Small intestine (tissue), 16 donors: ENCODE data around the gene KPNA4. TPM values are rescaled to one million over a fixed set of nuclear protein-coding genes. Genes with fewer than 3 reads are reported as not detected.

Experiments
- DNase-seq, 2 donors: peaks; one replicate each; pipeline versions ENCODE4 v3.0.0 to v3.0.0-alpha.2; 2013
- FAIRE-seq: peaks from 2 replicates; lab custom pipeline; 2012; peaks lifted over from hg19 to GRCh38; lab: Jason Lieb, UNC
- H3K27ac ChIP-seq, 3 donors: one replicate each; pipeline ENCODE4 v1.5.1; 2013; ENCODE audit warnings: low read length in 2 of 3, mild to moderate bottlenecking in 2 of 3, control low read depth in 1 of 3, inconsistent platforms in 1 of 3, low read depth in 1 of 3, moderate library complexity in 1 of 3
- H3K27me3 ChIP-seq, 3 donors: one replicate each; pipeline ENCODE4 v1.6.1; 2013; ENCODE audit warnings: low read length in 3 of 3, inconsistent platforms in 1 of 3; ENCODE audit not compliant: control insufficient read depth in 3 of 3, insufficient read depth in 3 of 3
- H3K36me3 ChIP-seq, 3 donors: one replicate each; pipeline ENCODE4 v1.6.1; 2013; ENCODE audit warnings: low read length in 3 of 3, inconsistent platforms in 1 of 3, low read depth in 1 of 3, mild to moderate bottlenecking in 1 of 3, moderate library complexity in 1 of 3; ENCODE audit not compliant: control insufficient read depth in 3 of 3, insufficient read depth in 2 of 3
- H3K4me1 ChIP-seq, 3 donors: one replicate each; pipeline ENCODE4 v1.6.1; 2013; ENCODE audit warnings: low read length in 2 of 3, inconsistent platforms in 1 of 3, low read depth in 1 of 3, mild to moderate bottlenecking in 1 of 3, moderate library complexity in 1 of 3; ENCODE audit not compliant: control insufficient read depth in 3 of 3, insufficient read depth in 2 of 3
- H3K4me3 ChIP-seq, 3 donors: one replicate each; pipeline ENCODE4 v1.5.1; 2013; ENCODE audit warnings: low read length in 3 of 3, control low read depth in 1 of 3, inconsistent platforms in 1 of 3, low read depth in 1 of 3, mild to moderate bottlenecking in 1 of 3, moderate library complexity in 1 of 3
- H3K9me3 ChIP-seq, 2 donors: one replicate each; pipeline ENCODE4 v1.6.1; 2013; ENCODE audit warnings: low read depth in 1 of 2, low read length in 1 of 2; ENCODE audit not compliant: control insufficient read depth in 2 of 2, insufficient read depth in 1 of 2
- WGBS, 3 donors: extraction: QIAGEN DNeasy Blood & Tissue Kit; methylation state at CpG; one replicate each; pipeline ENCODE4 v1.1.7; 2013; 5-methylcytosine and 5-hydroxymethylcytosine counted together
- long read RNA-seq, 10 donors: transcript quantifications; one replicate each; lab custom pipeline, GENCODE V29; 2026
- polyA plus RNA-seq, 4 donors: library from polyadenylated mRNA; stranded (reverse) in 3 of 4; unstranded in 1 of 4; fragments of 200-250 nt in 3 of 4; fragments of 120-200 nt in 1 of 4; gene quantifications; one replicate each; pipeline versions ENCODE4 v1.2.1 to v1.2.3, GENCODE V29; 2013
- donor health status: healthy with polysubstance abuse.
- donor health status: control.
- donor health status: control.
- donor health status: Bipolar disorder and iron deficiency.
- donor health status: healthy.

Gene KPNA4, protein sequence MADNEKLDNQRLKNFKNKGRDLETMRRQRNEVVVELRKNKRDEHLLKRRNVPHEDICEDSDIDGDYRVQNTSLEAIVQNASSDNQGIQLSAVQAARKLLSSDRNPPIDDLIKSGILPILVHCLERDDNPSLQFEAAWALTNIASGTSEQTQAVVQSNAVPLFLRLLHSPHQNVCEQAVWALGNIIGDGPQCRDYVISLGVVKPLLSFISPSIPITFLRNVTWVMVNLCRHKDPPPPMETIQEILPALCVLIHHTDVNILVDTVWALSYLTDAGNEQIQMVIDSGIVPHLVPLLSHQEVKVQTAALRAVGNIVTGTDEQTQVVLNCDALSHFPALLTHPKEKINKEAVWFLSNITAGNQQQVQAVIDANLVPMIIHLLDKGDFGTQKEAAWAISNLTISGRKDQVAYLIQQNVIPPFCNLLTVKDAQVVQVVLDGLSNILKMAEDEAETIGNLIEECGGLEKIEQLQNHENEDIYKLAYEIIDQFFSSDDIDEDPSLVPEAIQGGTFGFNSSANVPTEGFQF
- polyA plus RNA-seq = 10 to 100 TPM; 12.7 to 21.9 (median 13.1) TPM
- long read RNA-seq, donor 1 = 0 reads
- long read RNA-seq, donor 2, full-length matches to known transcripts = 2 of 2 reads
- long read RNA-seq, donor 2, partial matches to known transcripts = 0 of 2 reads
- long read RNA-seq, donor 2, other reads (novel, unspliced or antisense) = 0 of 2 reads
- long read RNA-seq, donor 3, partial matches to known transcripts = 5 of 5 reads
- long read RNA-seq, donor 3, other reads (novel, unspliced or antisense) = 0 of 5 reads
- long read RNA-seq, donor 4 = 0 reads
- long read RNA-seq, donor 5, full-length matches to known transcripts = 1 of 1 reads
- long read RNA-seq, donor 5, partial matches to known transcripts = 0 of 1 reads
- long read RNA-seq, donor 5, other reads (novel, unspliced or antisense) = 0 of 1 reads
- long read RNA-seq, donor 6, full-length matches to known transcripts = 2 of 2 reads
- long read RNA-seq, donor 6, partial matches to known transcripts = 0 of 2 reads
- long read RNA-seq, donor 6, other reads (novel, unspliced or antisense) = 0 of 2 reads
- long read RNA-seq, donor 7 = 0 reads
- long read RNA-seq, donor 8 = 0 reads
- long read RNA-seq, donor 9, full-length matches to known transcripts = 1 of 1 reads
- long read RNA-seq, donor 9, partial matches to known transcripts = 0 of 1 reads
- long read RNA-seq, donor 9, other reads (novel, unspliced or antisense) = 0 of 1 reads
- long read RNA-seq, donor 10, full-length matches to known transcripts = 3 of 10 reads
- long read RNA-seq, donor 10, partial matches to known transcripts = 7 of 10 reads
- long read RNA-seq, donor 10, other reads (novel, unspliced or antisense) = 0 of 10 reads

DNA sequence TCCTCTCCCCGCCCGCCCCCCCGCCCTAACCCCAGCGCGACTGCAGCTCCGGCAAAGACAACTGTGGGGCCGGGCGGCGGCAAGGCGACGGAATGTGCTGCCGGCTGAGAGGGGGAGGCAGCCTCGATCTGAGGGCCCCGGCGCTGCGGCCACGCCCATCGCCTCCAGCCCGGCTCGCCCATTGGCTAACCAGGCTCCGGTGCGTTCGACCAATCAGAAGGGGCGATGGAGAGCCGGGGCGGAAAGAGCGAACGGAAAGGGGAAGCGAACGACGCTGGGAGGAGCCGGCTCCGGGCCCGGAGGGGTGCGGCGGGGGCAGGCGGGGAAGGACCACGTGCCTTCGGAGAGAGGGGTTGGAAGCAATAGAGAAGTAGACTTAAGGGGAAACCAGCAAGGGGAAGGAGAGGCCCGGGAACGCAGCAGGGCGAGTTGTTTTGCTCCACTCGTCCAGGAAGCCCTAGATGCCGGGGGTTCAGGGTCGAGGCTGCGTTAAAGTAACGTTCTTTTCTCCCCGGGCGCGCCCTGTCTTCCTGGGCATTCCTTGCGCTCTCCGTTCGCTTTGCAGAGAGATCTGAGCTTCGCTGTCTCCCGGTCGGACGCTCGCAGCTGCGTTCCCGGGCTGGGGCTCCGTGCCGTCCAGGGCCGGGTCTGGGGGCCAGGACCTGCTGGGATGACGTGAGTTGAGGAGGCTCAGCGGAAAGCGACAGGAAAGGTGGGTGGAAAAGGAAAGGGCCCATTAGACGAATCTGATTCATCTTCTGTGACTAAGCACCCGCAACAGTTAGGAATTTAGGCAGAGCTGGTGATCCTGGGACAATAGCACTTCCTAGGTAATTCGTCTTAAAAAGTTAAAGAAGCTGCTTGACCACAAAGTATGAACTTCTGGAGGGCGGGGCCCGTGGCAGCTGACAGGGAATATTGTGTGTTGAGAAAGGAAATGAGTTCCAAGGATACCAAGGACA is at the start of gene KPNA4:
TSS of gene KPNA4 (minus strand) at position 130 of the 962 bp plus-strand sequence. CDS start 289 bp downstream, outside the sequence.
- Histone ChIP-seq H3K9me3 (no peaks in the 10 kb centered on the region), H3K27ac (peak within 1 kb of the TSS; percentile 88 to 100 (median 93)), H3K36me3 (peaks cover 0 to 16% (median 0%) of the 10 kb centered on the region in 3 donors), H3K27me3 (no peaks in the 10 kb centered on the region), H3K4me1 (peaks cover 0 to 13% (median 4%) of the 10 kb centered on the region in 3 donors), H3K4me3 (peak within 1 kb of the TSS; percentile 69 to 98 (median 77))
- DNase-seq (peak; percentile 98 to 99), FAIRE-seq (no peak)
- 0 to 1% (median 0%) methylated on average over 59 to 71 of the region's 71 CpGs for WGBS, 3 donors

DNA sequence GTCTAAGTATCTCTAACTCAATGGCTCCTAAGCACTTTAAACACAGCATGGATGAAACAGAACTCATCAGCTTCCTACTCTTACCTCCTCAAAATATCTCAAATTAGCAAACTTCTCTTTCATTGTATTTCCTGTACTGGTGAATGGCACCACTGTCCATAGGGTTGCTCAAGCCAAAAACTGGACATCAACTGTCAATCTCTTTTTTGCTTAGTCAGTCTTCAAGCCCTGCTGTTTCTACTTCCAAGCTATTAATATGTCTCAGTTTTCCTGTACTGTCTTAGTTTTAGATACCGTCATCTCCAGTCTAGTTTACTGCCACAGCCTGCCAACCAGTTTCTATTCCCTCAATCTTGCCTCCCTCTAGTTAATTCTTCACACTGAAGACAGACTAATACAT is 48.3 kb upstream of the KPNA4 start:
- no peak for DNase-seq
- Histone ChIP-seq H3K9me3 (no peaks in the 10 kb centered on the region), H3K27ac (no peak overlapping the region), H3K36me3 (no peaks in the 10 kb centered on the region), H3K4me3 (no peak overlapping the region), H3K4me1 (no peaks in the 10 kb centered on the region), H3K27me3 (no peaks in the 10 kb centered on the region)
- WGBS, 3 donors = 94 to 100% (median 96%) methylated on average over 1 of the region's 1 CpG
- FAIRE-seq = no peak

DNA sequence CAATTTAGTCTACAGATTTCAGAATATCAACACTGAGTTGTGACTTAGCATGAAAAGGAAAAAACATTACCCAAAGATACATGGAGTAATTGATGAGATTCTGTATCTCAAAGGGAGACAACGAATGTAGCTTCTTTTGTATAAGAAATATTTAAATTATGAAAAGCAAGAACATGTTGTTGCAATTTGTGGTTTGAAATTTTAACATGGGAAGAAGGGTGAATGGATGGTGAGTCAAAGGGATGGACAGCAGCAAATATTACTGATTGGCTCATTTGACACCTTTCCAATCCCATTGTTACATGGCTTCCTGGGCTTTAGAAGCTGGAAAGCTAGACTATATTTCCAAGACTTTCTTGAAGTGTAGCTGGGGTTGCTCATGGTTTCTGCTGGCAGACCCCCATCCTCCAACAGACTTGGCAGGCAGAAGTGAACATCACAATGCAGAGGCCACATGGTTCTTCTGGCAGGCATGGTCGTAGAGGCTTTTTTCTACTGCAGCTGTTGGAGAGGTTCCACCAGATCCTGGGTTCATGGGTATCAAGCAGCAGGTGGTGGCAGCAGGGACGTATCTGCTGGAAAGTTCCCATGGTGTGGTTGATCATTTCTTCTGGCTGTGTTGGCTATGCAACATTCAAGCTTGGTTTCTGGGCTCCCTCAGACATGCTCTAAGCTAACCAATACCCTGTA is 47.2 kb upstream of the KPNA4 start:
- no peaks in the 10 kb centered on the region for H3K36me3 ChIP-seq
- no peak for DNase-seq
- 54 to 73% (median 66%) methylated on average over 3 of the region's 3 CpGs for WGBS, 3 donors
- no peak overlapping the region for H3K27ac ChIP-seq
- H3K27me3 ChIP-seq = no peaks in the 10 kb centered on the region
- no peak overlapping the region for H3K4me3 ChIP-seq
- FAIRE-seq = no peak
- no peaks in the 10 kb centered on the region for H3K4me1 ChIP-seq
- H3K9me3 ChIP-seq = no peaks in the 10 kb centered on the region

DNA sequence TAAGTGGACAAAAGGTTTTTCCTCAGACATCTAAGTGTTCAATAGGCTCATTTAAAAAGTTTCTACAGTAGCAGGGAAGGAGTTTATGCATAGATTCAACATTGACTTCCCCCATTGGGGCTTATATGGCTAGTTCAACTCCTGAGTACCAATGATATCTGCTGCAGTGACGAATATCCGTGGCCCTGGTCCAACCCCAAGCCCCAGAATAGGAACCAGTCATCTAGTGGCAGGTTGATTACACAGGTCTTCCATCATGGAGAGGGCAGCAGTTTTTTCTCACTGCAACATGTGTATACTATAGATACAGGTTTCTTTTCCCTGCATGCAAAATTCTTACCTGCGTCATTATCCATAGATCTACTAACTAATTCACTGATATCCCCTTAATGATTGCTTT is 45.8 kb upstream of the KPNA4 start:
- FAIRE-seq (no peak), DNase-seq (no peak)
- no peaks in the 10 kb centered on the region for H3K27me3 ChIP-seq
- no peaks in the 10 kb centered on the region for H3K36me3 ChIP-seq
- no peaks in the 10 kb centered on the region for H3K4me1 ChIP-seq
- no peak overlapping the region for H3K4me3 ChIP-seq
- 81 to 84% (median 84%) methylated on average over 3 of the region's 3 CpGs for WGBS, 3 donors
- no peaks in the 10 kb centered on the region for H3K9me3 ChIP-seq
- no peak overlapping the region for H3K27ac ChIP-seq

DNA sequence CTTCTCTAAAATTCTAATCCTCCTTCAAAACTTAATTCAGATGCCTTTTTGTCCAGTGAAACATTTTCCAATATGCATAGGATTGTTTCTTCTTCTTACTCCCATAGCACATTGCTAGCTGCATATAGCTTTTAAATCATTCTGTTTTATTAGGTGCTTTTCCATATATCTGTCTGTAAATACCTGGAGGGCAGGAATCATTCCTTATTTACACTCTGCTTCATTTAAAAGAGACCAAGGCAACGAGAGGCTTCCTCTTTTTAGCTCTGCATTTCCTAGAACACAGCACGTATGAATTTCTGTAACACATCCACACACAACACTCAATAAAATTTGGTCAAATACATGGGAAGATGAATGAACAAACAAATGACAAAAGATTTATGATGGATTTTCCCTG is 43.5 kb upstream of the KPNA4 start:
- Histone ChIP-seq H3K27ac (no peak overlapping the region), H3K36me3 (no peaks in the 10 kb centered on the region), H3K9me3 (no peaks in the 10 kb centered on the region), H3K4me3 (no peak overlapping the region), H3K4me1 (no peaks in the 10 kb centered on the region), H3K27me3 (no peaks in the 10 kb centered on the region)
- FAIRE-seq (no peak), DNase-seq (no peak)
- 57 to 64% (median 58%) methylated on average over 2 of the region's 2 CpGs for WGBS, 3 donors

DNA sequence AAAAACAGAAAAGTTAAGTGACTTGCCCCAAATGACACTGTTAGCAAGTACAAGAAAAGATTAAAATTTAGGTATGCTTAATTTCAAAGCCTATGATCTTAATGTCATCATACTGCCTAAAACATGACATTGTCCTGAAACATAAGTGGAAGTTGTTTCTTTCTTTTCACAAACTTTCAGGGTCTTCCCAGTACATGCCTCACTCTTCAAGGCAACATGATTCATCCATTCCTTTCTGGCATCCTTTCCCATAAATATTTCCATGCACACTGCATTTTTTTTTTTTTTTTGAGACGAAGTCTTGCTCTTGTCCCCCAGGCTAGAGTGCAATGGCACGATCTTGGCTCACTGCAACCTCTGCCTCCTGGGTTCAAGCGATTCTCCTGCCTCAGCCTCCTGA is 42.5 kb upstream of the KPNA4 start:
- Histone ChIP-seq H3K4me1 (no peaks in the 10 kb centered on the region), H3K9me3 (no peaks in the 10 kb centered on the region), H3K4me3 (no peak overlapping the region), H3K36me3 (no peaks in the 10 kb centered on the region), H3K27ac (no peak overlapping the region), H3K27me3 (no peaks in the 10 kb centered on the region)
- FAIRE-seq = no peak
- no peak for DNase-seq
- 63 to 95% (median 80%) methylated on average over 3 of the region's 3 CpGs for WGBS, 3 donors

DNA sequence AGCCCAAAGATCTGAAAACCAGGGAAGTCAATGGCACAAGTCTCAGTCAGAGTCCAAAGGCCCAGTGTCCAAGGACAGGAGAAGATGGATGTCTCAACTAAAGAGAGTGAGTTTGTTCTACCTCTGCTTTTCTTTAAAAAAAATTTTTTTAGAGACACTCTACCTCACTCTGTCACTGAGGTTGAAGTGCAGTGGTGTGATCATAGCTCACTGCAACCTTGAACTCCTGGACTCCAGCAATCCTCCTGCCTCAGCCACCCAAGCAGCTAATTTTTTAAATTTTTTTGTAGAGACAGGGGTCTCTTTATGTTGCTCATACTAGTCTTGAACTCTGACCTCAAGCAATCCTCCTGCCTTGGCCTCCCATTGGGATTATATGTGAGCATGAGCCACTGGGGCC is 39.9 kb upstream of the KPNA4 start:
- FAIRE-seq = no peak

More for the DNA sequence above, 39.9 kb upstream of the KPNA4 start:
- Histone ChIP-seq H3K4me1 (no peaks in the 10 kb centered on the region), H3K9me3 (no peaks in the 10 kb centered on the region), H3K27me3 (no peaks in the 10 kb centered on the region), H3K27ac (no peak overlapping the region), H3K36me3 (no peaks in the 10 kb centered on the region), H3K4me3 (no peak overlapping the region)
- DNase-seq = no peak
